Endodermal cell (in vitro differentiated cells): Measurements from ENCODE around the gene C17orf107. TPM values are rescaled to one million over a fixed set of nuclear protein-coding genes. Genes with fewer than 3 reads are reported as not detected.
"Not testable (repeated sequence)": the region's sequence is repeated elsewhere in the genome, so short reads cannot be mapped to it uniquely, and the experiment has no call there.

Experiments
- DNase-seq: peaks from one replicate; pipeline ENCODE4 v3.0.0-alpha.2; 2017
- H3K27ac ChIP-seq: 2 replicates; pipeline ENCODE4 v1.5.1; 2013; ENCODE audit warnings: mild to moderate bottlenecking, low read depth, low read length, moderate library complexity
- H3K27me3 ChIP-seq: 2 replicates; pipeline ENCODE4 v1.6.1; 2013; ENCODE audit warnings: mild to moderate bottlenecking, low read length, moderate library complexity; ENCODE audit not compliant: insufficient read depth, control insufficient read depth, poor library complexity, severe bottlenecking
- H3K36me3 ChIP-seq: 2 replicates; pipeline ENCODE4 v1.7.0; 2013; ENCODE audit warnings: mild to moderate bottlenecking, low read length, moderate library complexity; ENCODE audit not compliant: control insufficient read depth, insufficient read depth
- H3K4me1 ChIP-seq: one replicate; pipeline ENCODE4 v1.7.0; 2013; ENCODE audit warnings: low read length; ENCODE audit not compliant: control insufficient read depth, insufficient read depth
- H3K4me3 ChIP-seq: 2 replicates; pipeline ENCODE4 v1.5.1; 2013; ENCODE audit warnings: mild to moderate bottlenecking, low read length, moderate library complexity
- H3K9ac ChIP-seq: 2 replicates; pipeline ENCODE4 v1.6.1; 2013; ENCODE audit warnings: mild to moderate bottlenecking, low read length, moderate library complexity; ENCODE audit not compliant: poor library complexity, severe bottlenecking; ENCODE audit errors: extremely low read depth
- H3K9me3 ChIP-seq: 2 replicates; pipeline ENCODE4 v1.6.1; 2013; ENCODE audit warnings: mild to moderate bottlenecking, low read length, moderate library complexity; ENCODE audit not compliant: control insufficient read depth
- H3K27ac Mint-ChIP-seq: 2 replicates; pipeline ENCODE4 v1.8.0; 2020; ENCODE audit warnings: mixed read lengths
- H3K27me3 Mint-ChIP-seq: 2 replicates; pipeline ENCODE4 v1.8.0; 2021; ENCODE audit warnings: mild to moderate bottlenecking, mixed read lengths; ENCODE audit not compliant: insufficient read depth
- H3K36me3 Mint-ChIP-seq: 2 replicates; pipeline ENCODE4 v1.8.0; 2020; ENCODE audit warnings: low read depth, mixed read lengths
- H3K4me1 Mint-ChIP-seq: 2 replicates; pipeline ENCODE4 v1.8.0; 2020; ENCODE audit warnings: mixed read lengths
- H3K4me3 Mint-ChIP-seq: 2 replicates; pipeline ENCODE4 v1.8.0; 2020; ENCODE audit warnings: mild to moderate bottlenecking, moderate library complexity, mixed read lengths
- H3K9me3 Mint-ChIP-seq: 2 replicates; pipeline ENCODE4 v1.8.0; 2020; ENCODE audit warnings: mild to moderate bottlenecking, mixed read lengths
- WGBS, 2 experiments: methylation state at CpG; one replicate each; pipeline versions ENCODE4 v1.1.5 to v1.1.7; 2013; ENCODE audit warnings: missing lambda C conversion rate in 2 of 2, mixed read lengths in 1 of 2; ENCODE audit not compliant: insufficient coverage in 1 of 2, insufficient read length in 1 of 2; 5-methylcytosine and 5-hydroxymethylcytosine counted together
- total RNA-seq, 2 donors: library from RNA; stranded (reverse); fragmentation: NEBNext Ultra II Directional in 1 of 2; extraction: Animal tissue kit (Norgen Biotek cat#: 25700) in 1 of 2; gene quantifications; 2 replicates in 1 of 2; 3 replicates in 1 of 2; pipeline ENCODE4 v1.2.1, GENCODE V29; 2021
- TF ChIP-seq, protein P1 (sequence below): fragments of 200-600 bp; sonication (generic); conservative IDR thresholded peaks from 2 replicates; pipeline ENCODE4 v1.5.0; 2021; ENCODE audit warnings: antibody characterized with exemption, mild to moderate bottlenecking

C17orf107 gene
- total RNA-seq, 2 donors from 2014 or later: 0.82 to 4.8 TPM

- no peak overlapping the region for H3K27ac ChIP-seq
- H3K9me3 ChIP-seq: no peaks in the 10 kb centered on the region
- H3K27me3 Mint-ChIP-seq: no peaks in the 10 kb centered on the region
- H3K4me1 ChIP-seq: peaks cover 11% of the 10 kb centered on the region
- no peak for DNase-seq
- peaks cover 54% of the 10 kb centered on the region for H3K4me1 Mint-ChIP-seq
- H3K27ac Mint-ChIP-seq: peak overlapping the region; percentile 69
- H3K4me3 Mint-ChIP-seq: no peak overlapping the region
- peaks cover 7% of the 10 kb centered on the region for H3K36me3 ChIP-seq
- no peaks in the 10 kb centered on the region for H3K9me3 Mint-ChIP-seq
- TF ChIP-seq, protein P1, sequence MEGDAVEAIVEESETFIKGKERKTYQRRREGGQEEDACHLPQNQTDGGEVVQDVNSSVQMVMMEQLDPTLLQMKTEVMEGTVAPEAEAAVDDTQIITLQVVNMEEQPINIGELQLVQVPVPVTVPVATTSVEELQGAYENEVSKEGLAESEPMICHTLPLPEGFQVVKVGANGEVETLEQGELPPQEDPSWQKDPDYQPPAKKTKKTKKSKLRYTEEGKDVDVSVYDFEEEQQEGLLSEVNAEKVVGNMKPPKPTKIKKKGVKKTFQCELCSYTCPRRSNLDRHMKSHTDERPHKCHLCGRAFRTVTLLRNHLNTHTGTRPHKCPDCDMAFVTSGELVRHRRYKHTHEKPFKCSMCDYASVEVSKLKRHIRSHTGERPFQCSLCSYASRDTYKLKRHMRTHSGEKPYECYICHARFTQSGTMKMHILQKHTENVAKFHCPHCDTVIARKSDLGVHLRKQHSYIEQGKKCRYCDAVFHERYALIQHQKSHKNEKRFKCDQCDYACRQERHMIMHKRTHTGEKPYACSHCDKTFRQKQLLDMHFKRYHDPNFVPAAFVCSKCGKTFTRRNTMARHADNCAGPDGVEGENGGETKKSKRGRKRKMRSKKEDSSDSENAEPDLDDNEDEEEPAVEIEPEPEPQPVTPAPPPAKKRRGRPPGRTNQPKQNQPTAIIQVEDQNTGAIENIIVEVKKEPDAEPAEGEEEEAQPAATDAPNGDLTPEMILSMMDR: no peak
- H3K36me3 Mint-ChIP-seq: peaks cover 12% of the 10 kb centered on the region
- H3K9ac ChIP-seq: no peak overlapping the region
- H3K4me3 ChIP-seq: no peak overlapping the region
- 94 to 95% methylated on average over 8 to 17 of the region's 17 CpGs for WGBS, 2 experiments
- H3K27me3 ChIP-seq: no peaks in the 10 kb centered on the region
Observed at GRCh38 chr17:4856271-4856936, 42.9 kb upstream of the C17orf107 start.

- Mint-ChIP-seq H3K4me3 (no peak overlapping the region), H3K27ac (peak overlapping the region; percentile 69), H3K36me3 (peaks cover 13% of the 10 kb centered on the region), H3K27me3 (no peaks in the 10 kb centered on the region), H3K9me3 (no peaks in the 10 kb centered on the region), H3K4me1 (peaks cover 54% of the 10 kb centered on the region)
- no peaks in the 10 kb centered on the region for H3K27me3 ChIP-seq
- peaks cover 11% of the 10 kb centered on the region for H3K4me1 ChIP-seq
- WGBS, 2 experiments: 95 to 96% methylated on average over 4 to 7 of the region's 7 CpGs
- no peak for DNase-seq
- no peak overlapping the region for H3K4me3 ChIP-seq
- H3K9ac ChIP-seq: no peak overlapping the region
- no peaks in the 10 kb centered on the region for H3K9me3 ChIP-seq
- TF ChIP-seq, protein P1: no peak
- H3K27ac ChIP-seq: no peak overlapping the region
- H3K36me3 ChIP-seq: peaks cover 7% of the 10 kb centered on the region
Observed at GRCh38 chr17:4856937-4857314, 42.4 kb upstream of the C17orf107 start.

- not testable (repeated sequence) for H3K9ac ChIP-seq, H3K27me3 Mint-ChIP-seq, DNase-seq, H3K27ac Mint-ChIP-seq, H3K36me3 ChIP-seq, H3K9me3 ChIP-seq, H3K9me3 Mint-ChIP-seq, H3K4me3 ChIP-seq, H3K27me3 ChIP-seq, H3K27ac ChIP-seq, H3K4me3 Mint-ChIP-seq
- H3K4me1 ChIP-seq: peaks cover 11% of the 10 kb centered on the region
- Mint-ChIP-seq H3K4me1 (peaks cover 54% of the 10 kb centered on the region), H3K36me3 (peaks cover 15% of the 10 kb centered on the region)
- 83 to 88% methylated on average over 5 to 7 of the region's 7 CpGs for WGBS, 2 experiments
Observed at GRCh38 chr17:4857347-4857746, 42.0 kb upstream of the C17orf107 start.
